Smooth muscle cell (in vitro differentiated cells): ENCODE data around the gene TMEM39A. TPM values are rescaled to one million over a fixed set of nuclear protein-coding genes. Genes with fewer than 3 reads are reported as not detected.

Experiments used
- DNase-seq: peaks from one replicate; lab custom pipeline; 2025; ENCODE audit not compliant: unreplicated experiment; lab: John Stamatoyannopoulos, UW
- H2AFZ ChIP-seq: fragments of 200-600 bp; sonication (generic); 2 replicates; pipeline ENCODE4 v1.6.0; 2016; ENCODE audit warnings: antibody characterized with exemption, low read depth, mild to moderate bottlenecking
- H3F3A ChIP-seq: fragments of 200-600 bp; sonication (generic); 2 replicates; pipeline ENCODE4 v1.6.0; 2017; ENCODE audit warnings: antibody characterized with exemption, low read depth
- H3K27ac ChIP-seq: fragments of 200-600 bp; sonication (generic); 2 replicates; pipeline ENCODE4 v1.5.1; 2016; ENCODE audit warnings: low read depth, mild to moderate bottlenecking
- H3K27me3 ChIP-seq: fragments of 200-600 bp; sonication (generic); 2 replicates; pipeline ENCODE4 v1.6.1; 2016; ENCODE audit warnings: low read depth, mild to moderate bottlenecking
- H3K36me3 ChIP-seq: fragments of 200-600 bp; sonication (generic); 2 replicates; pipeline ENCODE4 v1.5.1; 2016; ENCODE audit warnings: low read depth
- H3K4me1 ChIP-seq: fragments of 200-600 bp; sonication (generic); 2 replicates; pipeline ENCODE4 v1.5.1; 2016; ENCODE audit warnings: low read depth
- H3K4me2 ChIP-seq: fragments of 200-600 bp; sonication (generic); 2 replicates; pipeline ENCODE4 v1.6.0; 2016; ENCODE audit warnings: mild to moderate bottlenecking
- H3K4me3 ChIP-seq: fragments of 200-600 bp; sonication (generic); 2 replicates; pipeline ENCODE4 v1.5.1; 2016; ENCODE audit warnings: mild to moderate bottlenecking
- H3K79me2 ChIP-seq: fragments of 200-600 bp; sonication (generic); 2 replicates; pipeline ENCODE4 v1.6.0; 2016; ENCODE audit warnings: low read depth, mild to moderate bottlenecking
- H3K9ac ChIP-seq: fragments of 200-600 bp; sonication (generic); 2 replicates; pipeline ENCODE4 v1.6.0; 2016; ENCODE audit warnings: low read depth
- H3K9me3 ChIP-seq: fragments of 200-600 bp; sonication (generic); replicated peaks from 2 replicates; pipeline ENCODE4 v1.5.1; 2016; ENCODE audit warnings: low read depth
- H4K20me1 ChIP-seq: fragments of 200-600 bp; sonication (generic); 2 replicates; pipeline ENCODE4 v1.6.0; 2016; ENCODE audit warnings: low read depth
- WGBS: methylation state at CpG from one replicate; pipeline ENCODE4 v1.1.7; 2016; ENCODE audit warnings: low lambda C conversion rate; 5-methylcytosine and 5-hydroxymethylcytosine counted together
- polyA plus RNA-seq: library from polyadenylated mRNA; unstranded; fragments of >200 nt; fragmentation: Nextera tagmentation; extraction: Ambion mirVana; gene quantifications from 2 replicates; pipeline ENCODE4 v1.2.1, GENCODE V29; 2016
- total RNA-seq: library from RNA; depleted of rRNA; stranded (reverse); fragments of >200 nt; gene quantifications from 2 replicates; pipeline ENCODE4 v1.2.3, GENCODE V29; 2014
- TF ChIP-seq, protein P1 (sequence below): fragments of 200-600 bp; sonication (generic); IDR thresholded peaks from 2 replicates; pipeline ENCODE4 v1.5.1; 2017; ENCODE audit warnings: borderline replicate concordance, mild to moderate bottlenecking, antibody characterized with exemption; ENCODE audit not compliant: insufficient read depth, poor library complexity, severe bottlenecking

TMEM39A gene
- total and polyA plus RNA-seq, 2 experiments from 2014 or later: 64.6 to 79.2 TPM

DNA sequence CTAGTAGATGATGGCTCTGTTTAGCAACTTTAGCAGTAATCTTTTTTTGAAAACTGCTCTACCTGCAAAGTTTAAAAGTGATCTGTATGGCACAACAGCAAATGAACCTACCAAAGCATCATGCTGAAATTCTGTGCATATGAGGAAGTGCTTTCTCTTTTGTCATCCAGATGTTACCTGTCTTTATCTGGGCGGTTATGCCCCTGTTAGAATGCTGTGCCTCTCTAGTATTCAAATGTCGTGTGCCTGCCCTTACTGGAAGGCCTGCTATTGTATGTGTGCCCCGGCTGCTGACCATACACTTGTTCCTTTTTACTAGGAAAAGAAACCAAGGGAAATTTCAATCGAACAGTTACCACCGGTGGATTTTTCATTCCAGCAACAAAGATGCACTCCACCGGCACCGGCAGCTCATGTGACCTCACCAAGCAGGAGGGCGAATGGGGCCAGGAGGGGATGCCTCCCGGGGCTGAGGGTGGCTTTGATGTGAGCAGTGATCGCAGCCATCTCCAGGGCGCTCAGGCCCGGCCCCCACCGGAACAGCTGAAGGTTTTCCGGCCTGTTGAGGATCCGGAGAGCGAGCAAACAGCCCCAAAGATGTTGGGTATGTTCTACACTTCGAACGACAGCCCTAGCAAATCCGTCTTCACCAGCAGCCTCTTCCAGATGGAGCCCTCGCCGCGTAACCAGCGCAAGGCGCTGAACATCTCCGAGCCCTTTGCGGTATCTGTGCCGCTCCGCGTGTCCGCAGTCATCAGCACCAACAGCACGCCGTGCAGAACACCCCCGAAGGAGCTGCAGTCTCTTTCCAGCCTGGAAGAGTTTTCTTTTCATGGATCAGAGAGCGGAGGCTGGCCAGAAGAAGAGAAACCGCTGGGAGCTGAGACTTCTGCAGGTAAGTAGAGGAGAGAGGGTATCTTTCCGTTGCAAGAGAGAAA lies 61.6 kb downstream of the TMEM39A start:
- Histone ChIP-seq H3K9ac (no peak overlapping the region), H3K4me1 (no peaks in the 10 kb centered on the region), H3K79me2 (no peaks in the 10 kb centered on the region), H3K4me3 (no peak overlapping the region), H3K27ac (no peak overlapping the region), H3K27me3 (no peaks in the 10 kb centered on the region), H3K9me3 (no peaks in the 10 kb centered on the region), H3K36me3 (peaks cover 15% of the 10 kb centered on the region), H3K4me2 (no peak overlapping the region), H4K20me1 (no peaks in the 10 kb centered on the region), H3F3A (no peaks in the 10 kb centered on the region), H2AFZ (no peak overlapping the region)
- 89% methylated on average over 36 of the region's 36 CpGs for WGBS
- DNase-seq: no peak
- TF ChIP-seq, protein P1, sequence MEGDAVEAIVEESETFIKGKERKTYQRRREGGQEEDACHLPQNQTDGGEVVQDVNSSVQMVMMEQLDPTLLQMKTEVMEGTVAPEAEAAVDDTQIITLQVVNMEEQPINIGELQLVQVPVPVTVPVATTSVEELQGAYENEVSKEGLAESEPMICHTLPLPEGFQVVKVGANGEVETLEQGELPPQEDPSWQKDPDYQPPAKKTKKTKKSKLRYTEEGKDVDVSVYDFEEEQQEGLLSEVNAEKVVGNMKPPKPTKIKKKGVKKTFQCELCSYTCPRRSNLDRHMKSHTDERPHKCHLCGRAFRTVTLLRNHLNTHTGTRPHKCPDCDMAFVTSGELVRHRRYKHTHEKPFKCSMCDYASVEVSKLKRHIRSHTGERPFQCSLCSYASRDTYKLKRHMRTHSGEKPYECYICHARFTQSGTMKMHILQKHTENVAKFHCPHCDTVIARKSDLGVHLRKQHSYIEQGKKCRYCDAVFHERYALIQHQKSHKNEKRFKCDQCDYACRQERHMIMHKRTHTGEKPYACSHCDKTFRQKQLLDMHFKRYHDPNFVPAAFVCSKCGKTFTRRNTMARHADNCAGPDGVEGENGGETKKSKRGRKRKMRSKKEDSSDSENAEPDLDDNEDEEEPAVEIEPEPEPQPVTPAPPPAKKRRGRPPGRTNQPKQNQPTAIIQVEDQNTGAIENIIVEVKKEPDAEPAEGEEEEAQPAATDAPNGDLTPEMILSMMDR: no peak

GRCh38 chr3:119401069-119401468 lies 62.3 kb downstream of the TMEM39A start:
- H3K36me3 ChIP-seq: peaks cover 15% of the 10 kb centered on the region
- WGBS: 99% methylated on average over 5 of the region's 5 CpGs
- DNase-seq: no peak

DNA sequence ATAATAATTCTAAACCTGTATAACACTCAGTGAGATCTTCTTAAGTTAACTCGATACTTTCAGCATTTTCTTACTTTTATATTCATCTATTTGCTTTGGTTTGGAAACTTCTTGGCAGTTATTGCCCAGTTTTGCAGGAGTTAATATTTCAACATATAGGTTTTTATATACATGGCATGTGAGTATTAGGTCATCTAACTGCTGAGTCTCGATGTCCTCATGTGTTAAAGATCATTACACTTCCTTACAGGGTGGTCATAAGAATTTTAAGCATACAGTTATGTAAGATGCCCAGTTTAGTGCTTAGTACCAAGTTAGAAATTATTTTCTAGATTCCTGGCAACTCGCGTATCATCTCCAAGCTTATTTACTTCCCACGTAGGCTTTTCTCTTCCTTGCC lies 62.9 kb downstream of the TMEM39A start:
- WGBS: 96% methylated on average over 5 of the region's 5 CpGs
- TF ChIP-seq, protein P1: no peak

More at GRCh38 chr3:119401069-119401468, 62.3 kb downstream of the TMEM39A start:
- Histone ChIP-seq H3F3A (no peaks in the 10 kb centered on the region), H3K27ac (no peak overlapping the region), H3K9ac (no peak overlapping the region), H3K4me1 (no peaks in the 10 kb centered on the region), H3K4me3 (no peak overlapping the region), H3K79me2 (no peaks in the 10 kb centered on the region), H2AFZ (no peak overlapping the region), H4K20me1 (no peaks in the 10 kb centered on the region), H3K9me3 (no peaks in the 10 kb centered on the region), H3K4me2 (no peak overlapping the region), H3K27me3 (no peaks in the 10 kb centered on the region)
- TF ChIP-seq, protein P1: no peak

More for the DNA sequence above, 62.9 kb downstream of the TMEM39A start:
- no peak overlapping the region for H3K4me3 ChIP-seq
- H3K27me3 ChIP-seq: no peaks in the 10 kb centered on the region
- H3K9me3 ChIP-seq: no peaks in the 10 kb centered on the region
- H3K9ac ChIP-seq: no peak overlapping the region
- no peaks in the 10 kb centered on the region for H3F3A ChIP-seq
- no peaks in the 10 kb centered on the region for H4K20me1 ChIP-seq
- no peaks in the 10 kb centered on the region for H3K79me2 ChIP-seq
- no peaks in the 10 kb centered on the region for H3K4me1 ChIP-seq
- DNase-seq: no peak
- H2AFZ ChIP-seq: no peak overlapping the region
- H3K27ac ChIP-seq: no peak overlapping the region
- H3K4me2 ChIP-seq: no peak overlapping the region
- H3K36me3 ChIP-seq: peaks cover 15% of the 10 kb centered on the region
